H54 (cell line): ENCODE results near the gene PTPN18.
A peak's percentile ranks its signal among the peaks of the same experiment; 100 is the strongest.
"Not testable (repeated sequence)": the region's sequence is repeated elsewhere in the genome, so short reads cannot be mapped to it uniquely, and the experiment has no call there.

ENCODE experiments used
- DNase-seq: peaks from one replicate; pipeline ENCODE4 v3.0.0; 2011; ENCODE audit warnings: low spot score, mixed read lengths; ENCODE audit not compliant: insufficient read length
- FAIRE-seq: peaks from 3 replicates; lab custom pipeline; 2011; peaks lifted over from hg19 to GRCh38; lab: Jason Lieb, UNC
- POLR2A ChIP-seq: IDR thresholded peaks from 2 replicates; pipeline ENCODE4 v1.6.1; 2011; ENCODE audit warnings: low read depth, mild to moderate bottlenecking, low read length

Gene PTPN18

DNA sequence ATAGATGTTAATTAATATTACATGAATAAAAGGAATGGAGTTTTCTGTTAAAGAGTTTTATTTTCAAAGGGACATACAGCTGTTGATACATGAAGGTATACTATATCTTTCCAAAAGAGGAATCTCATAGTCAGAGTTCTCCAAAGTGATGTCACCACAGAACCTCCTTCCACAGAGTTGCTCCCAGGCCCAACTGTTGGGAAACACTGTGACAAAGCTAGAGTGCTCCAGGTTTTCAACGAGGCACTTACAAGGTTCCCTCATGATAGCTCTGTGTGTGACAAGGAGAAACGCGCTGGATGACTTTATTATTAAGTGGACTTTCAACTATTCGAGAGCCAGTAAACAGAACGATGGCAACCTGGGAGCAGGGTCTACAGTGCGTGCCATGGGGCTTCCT, 33.5 kb downstream of the PTPN18 start:
- no peak for TF ChIP-seq POLR2A

DNA sequence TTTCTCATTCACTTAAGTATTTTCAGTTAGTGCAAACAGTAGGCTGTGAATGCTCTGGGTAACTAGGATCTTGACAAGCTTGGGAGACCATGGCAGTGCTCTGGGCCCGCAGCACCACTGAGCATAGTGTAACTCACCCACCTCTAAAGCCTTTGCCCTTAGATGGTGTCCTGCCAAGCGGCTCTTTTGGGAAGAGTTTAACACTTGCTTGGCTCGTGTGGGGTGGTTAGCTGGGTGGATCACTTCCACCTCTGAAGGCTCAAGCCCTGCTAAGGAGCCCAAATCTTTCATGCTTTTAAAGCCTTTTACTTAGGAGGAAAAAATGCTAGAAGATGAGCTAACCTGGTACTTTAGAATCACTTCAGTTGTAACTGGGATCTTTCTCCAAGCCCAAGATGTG, 33.9 kb downstream of the PTPN18 start:
- DNase-seq: no peak
- FAIRE-seq: no peak
- no peak for TF ChIP-seq POLR2A

More for the DNA sequence above, 33.5 kb downstream of the PTPN18 start:
- no peak for FAIRE-seq
- DNase-seq: no peak

DNA sequence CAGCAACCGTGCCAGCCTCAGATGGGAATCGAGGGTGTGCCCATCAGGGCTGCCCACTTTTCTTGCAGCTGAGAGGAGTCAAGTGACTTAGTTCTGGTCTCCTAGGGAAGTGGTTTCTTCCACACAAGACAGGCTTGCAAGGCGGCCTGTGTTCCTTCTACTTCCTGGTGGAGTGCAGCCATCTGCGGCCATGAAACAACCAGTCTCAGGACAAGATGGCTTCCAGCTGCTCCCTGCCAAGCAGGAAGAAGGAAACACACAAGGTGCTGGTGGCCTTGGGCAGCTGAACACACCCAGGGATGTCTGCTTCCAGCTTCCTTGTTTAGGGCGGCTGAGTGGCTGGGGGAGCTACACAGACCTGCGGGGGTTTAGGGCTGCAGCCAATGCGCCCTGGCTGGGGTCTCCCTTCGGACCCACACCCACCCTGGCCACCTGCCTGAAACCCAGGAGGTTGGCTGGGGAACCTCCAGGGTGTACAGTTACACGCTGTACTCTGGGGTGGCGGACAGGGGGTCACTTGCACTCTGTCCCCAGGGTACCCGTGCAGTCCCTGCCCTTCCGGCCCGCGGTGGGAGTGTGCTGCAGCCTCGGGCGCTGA, 34.7 kb downstream of the PTPN18 start:
- no peak for FAIRE-seq
- no peak for DNase-seq
- TF ChIP-seq POLR2A: no peak

DNA sequence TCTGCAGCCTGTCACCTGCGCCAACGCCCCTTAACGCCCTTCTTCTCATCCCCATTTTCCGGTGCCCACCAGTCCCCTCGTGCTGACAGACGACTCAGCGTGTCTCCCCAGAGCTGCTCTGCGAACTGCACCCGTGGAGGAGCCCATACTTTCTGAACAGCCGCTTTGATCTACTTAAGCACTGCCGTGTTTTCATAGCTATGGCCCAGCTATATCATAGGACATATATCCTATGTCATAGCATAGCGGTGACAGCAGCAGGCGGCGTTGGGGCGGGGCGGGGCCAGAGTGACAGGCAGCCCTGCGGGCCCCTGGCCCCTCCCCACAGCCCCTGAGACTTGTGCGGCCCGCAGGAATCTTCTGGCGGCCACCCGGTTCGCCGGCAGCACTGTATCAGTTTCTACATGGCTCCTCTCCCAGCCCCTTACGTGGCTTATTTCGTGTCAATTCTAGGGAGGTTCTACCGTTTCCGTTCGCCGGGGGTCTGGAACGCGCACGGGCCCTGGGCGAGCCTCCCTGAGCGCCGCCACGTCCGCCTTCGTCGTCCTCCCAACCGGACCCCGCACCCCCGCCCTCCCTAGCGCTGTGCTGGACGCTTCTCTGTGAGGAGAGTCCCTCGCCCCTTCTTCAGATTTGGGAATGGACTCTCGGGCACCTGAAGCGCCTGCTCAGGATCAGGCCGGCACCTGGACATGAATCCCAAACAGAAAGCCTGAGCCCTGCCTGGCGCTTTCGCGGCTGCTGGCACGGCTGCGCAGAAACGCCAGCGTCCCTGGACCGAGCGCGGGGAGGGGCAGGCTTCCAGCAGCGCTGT, 35.4 kb downstream of the PTPN18 start:
- TF ChIP-seq POLR2A: peak; percentile 48
- FAIRE-seq (no peak), DNase-seq (peak; percentile 65)

DNA sequence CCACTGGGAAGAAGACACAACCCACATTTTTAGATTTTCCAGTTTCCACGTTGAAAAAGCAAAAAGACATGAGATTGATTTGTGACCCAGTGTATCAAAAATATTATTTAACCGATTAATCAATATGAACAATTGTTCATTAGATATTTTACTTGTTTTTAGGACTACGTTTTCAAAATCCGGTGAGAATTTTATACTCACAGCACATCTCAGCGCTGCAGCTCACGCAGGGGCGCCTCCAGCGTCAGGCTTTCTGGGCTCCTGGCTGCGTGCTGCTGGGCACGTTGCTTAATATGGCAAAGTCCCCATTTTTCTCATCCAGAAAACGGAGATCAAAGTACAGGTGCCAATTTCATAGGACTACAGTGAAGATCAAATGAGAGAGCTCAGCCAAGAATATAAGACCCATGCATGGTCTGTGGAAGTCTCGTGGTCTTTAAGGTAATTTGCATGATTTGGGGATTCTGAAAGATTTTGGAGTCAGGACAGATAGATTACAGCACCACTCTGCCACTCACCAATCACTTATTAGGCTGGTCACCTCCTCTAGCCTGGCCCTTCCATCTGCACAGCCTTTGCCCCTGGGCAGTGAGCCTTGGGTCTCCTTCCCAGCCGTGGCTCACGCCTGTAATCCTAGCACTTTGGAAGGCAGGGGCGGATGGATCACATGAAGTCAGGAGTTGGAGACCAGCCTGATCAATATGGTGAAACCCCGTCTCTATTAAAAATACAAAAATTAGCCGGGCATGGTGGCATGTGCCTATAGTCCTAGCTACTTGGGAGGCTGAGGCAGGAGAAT, 36.2 kb downstream of the PTPN18 start:
- FAIRE-seq (no peak), DNase-seq (no peak)
- TF ChIP-seq POLR2A: no peak

DNA sequence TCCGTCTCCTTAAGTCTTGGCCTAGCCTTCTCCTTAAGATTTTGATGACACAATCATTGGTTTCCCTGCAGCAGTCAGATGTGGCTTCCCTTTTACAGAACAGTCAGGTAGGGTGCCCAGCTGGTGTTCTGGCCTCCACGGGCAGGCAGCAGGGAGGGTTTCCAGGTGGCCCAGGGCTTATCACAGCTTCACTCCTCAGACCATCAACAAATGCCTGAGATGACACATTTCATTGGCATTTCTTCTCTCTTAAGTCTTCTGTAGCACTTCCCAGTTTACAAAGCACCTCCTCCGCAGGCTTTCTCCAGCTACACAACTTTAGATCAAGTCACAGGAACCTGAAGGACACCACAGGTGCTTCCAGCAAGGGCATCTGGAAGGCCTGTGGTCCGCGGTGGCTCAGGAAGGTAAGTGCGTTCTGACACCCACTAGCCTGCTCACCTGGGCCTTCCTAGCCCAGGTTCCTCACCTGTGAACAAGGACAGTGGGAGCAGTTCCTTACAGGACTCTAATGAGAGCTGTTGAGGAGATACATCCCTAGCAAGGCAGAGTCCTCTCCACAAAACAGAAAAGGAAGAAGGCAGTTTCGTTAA, 37.6 kb downstream of the PTPN18 start:
- peak; percentile 38 for DNase-seq
- no peak for TF ChIP-seq POLR2A
- FAIRE-seq: no peak

DNA sequence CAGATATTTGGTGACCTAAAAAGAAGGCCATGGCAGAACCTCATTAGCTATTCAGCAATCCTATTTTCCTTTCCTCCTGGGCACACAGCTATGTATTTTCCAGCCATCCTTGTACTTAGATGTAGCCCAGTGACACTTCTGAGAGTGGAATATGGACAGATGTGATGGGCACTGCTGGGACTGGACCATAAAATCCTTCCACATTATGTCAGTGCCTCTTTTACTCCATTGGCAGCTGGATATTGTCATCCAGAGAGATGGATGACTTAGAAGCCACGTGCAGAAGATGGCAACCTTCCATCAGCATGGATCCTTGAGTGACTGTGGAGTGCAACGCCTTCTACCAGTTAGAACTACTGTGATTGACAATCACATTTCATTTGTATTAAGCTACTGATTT, 50.4 kb downstream of the PTPN18 start:
- peak; percentile 6 for FAIRE-seq
- DNase-seq: not testable (repeated sequence)

DNA sequence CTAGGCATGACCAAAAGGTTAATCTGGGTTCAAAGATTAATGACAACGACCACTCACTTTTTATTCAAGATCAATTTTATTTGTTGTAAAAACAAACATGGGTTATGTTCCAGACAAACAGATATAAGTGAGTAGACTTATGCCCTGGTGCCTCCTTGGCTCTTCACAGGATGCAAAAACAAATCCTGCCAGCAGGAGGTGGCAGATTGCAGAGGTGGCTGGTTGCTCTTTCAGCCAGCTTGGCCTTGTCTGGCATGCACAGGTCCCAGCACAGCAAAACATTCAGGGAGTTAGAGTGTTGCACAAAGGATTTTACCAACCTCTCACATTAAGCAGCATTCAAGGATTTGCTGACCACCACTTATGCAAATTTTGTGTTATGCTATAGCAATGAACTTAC, 60.8 kb downstream of the PTPN18 start:
- FAIRE-seq, DNase-seq: not testable (repeated sequence)

DNA sequence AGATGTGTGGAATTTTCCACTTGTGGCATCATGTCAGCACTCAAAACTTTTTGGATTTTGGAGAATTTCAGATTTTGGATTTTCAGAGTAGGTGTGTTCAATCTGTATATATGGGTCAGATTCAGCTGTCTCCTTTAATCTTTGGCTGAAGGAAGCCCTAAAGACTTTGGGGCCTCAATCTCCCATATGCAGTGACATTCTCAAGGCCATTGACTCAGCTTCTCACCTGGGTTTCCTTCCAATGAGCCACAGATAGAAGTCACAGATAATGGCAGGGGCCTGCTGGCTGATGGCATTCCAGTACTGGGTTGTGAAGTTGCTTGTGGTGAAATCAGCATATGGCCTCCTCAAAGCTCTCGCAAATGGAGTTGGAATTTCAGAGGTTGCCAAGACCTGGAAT, 63.0 kb downstream of the PTPN18 start:
- FAIRE-seq, DNase-seq: not testable (repeated sequence)
